IPS DF 19.7 (cell line): ENCODE results near the gene ATIC.

Experiments used
- DNase-seq: peaks from one replicate; pipeline ENCODE4 v3.0.0-alpha.2; 2013; ENCODE audit warnings: low read depth, low spot score

The ATIC gene

GRCh38 chr2:215376103-215376780 is 64.4 kb downstream of the ATIC start:
- no peak for DNase-seq

GRCh38 chr2:215377283-215377682 is 65.4 kb downstream of the ATIC start:
- DNase-seq, result no peak

GRCh38 chr2:215378045-215378444 is 66.2 kb downstream of the ATIC start:
- DNase-seq, result no peak

- no peak for DNase-seq
Measured at GRCh38 chr2:215379039-215379438, 67.2 kb downstream of the ATIC start.

GRCh38 chr2:215379948-215380347 is 68.1 kb downstream of the ATIC start:
- DNase-seq, result no peak

GRCh38 chr2:215380699-215381098 is 68.8 kb downstream of the ATIC start:
- DNase-seq, result no peak

GRCh38 chr2:215382011-215382410 is 70.2 kb downstream of the ATIC start:
- DNase-seq, result no peak

GRCh38 chr2:215382480-215382879 is 70.6 kb downstream of the ATIC start:
- DNase-seq, result no peak

GRCh38 chr2:215383652-215384279 is 71.9 kb downstream of the ATIC start:
- no peak for DNase-seq

- DNase-seq, result no peak
Measured at GRCh38 chr2:215384710-215385109, 72.9 kb downstream of the ATIC start.

- no peak for DNase-seq
Measured at GRCh38 chr2:215386566-215386965, 74.7 kb downstream of the ATIC start.

GRCh38 chr2:215388002-215388728 is 76.3 kb downstream of the ATIC start:
- no peak for DNase-seq

- no peak for DNase-seq
Measured at GRCh38 chr2:215390550-215390913, 78.7 kb downstream of the ATIC start.

GRCh38 chr2:215391531-215391930 is 79.7 kb downstream of the ATIC start:
- no peak for DNase-seq

GRCh38 chr2:215392164-215392563 is 80.3 kb downstream of the ATIC start:
- no peak for DNase-seq

GRCh38 chr2:215392687-215393270 is 80.9 kb downstream of the ATIC start:
- DNase-seq, result no peak

GRCh38 chr2:215394102-215394805 is 82.4 kb downstream of the ATIC start:
- no peak for DNase-seq

GRCh38 chr2:215395687-215396460 is 84.0 kb downstream of the ATIC start:
- DNase-seq, result no peak

GRCh38 chr2:215396595-215397313 is 84.9 kb downstream of the ATIC start:
- DNase-seq, result no peak

GRCh38 chr2:215397632-215398341 is 85.9 kb downstream of the ATIC start:
- no peak for DNase-seq
